Neutrophil (primary cell): ENCODE results near the gene DLX5.

ENCODE experiments used
- H3K27ac ChIP-seq: fragments of 200-600 bp; sonication (generic); 2 replicates; pipeline ENCODE4 v1.5.1; 2016; ENCODE audit warnings: mild to moderate bottlenecking, moderate library complexity
- H3K27me3 ChIP-seq: fragments of 200-600 bp; sonication (generic); 2 replicates; pipeline ENCODE4 v1.6.0; 2016; ENCODE audit warnings: mild to moderate bottlenecking
- H3K36me3 ChIP-seq: fragments of 200-600 bp; sonication (generic); 2 replicates; pipeline ENCODE4 v1.5.1; 2017
- H3K4me1 ChIP-seq, 2 experiments: fragments of 200-600 bp in 1 of 2; sonication (generic) in 1 of 2; 1 replicate in 1 of 2; 2 replicates in 1 of 2; pipeline versions ENCODE4 v1.5.1 to v1.6.1; 2013 to 2016; ENCODE audit warnings: low read depth in 1 of 2, low read length in 1 of 2, mild to moderate bottlenecking in 1 of 2, moderate library complexity in 1 of 2; ENCODE audit not compliant: control insufficient read depth in 1 of 2, insufficient read depth in 1 of 2
- H3K4me3 ChIP-seq, 2 experiments: fragments of 200-600 bp in 1 of 2; sonication (generic) in 1 of 2; 1 replicate in 1 of 2; 2 replicates in 1 of 2; pipeline ENCODE4 v1.5.1; 2013 to 2016; ENCODE audit warnings: low read depth in 1 of 2, low read length in 1 of 2, mild to moderate bottlenecking in 1 of 2, moderate library complexity in 1 of 2
- H3K9me3 ChIP-seq: fragments of 200-600 bp; sonication (generic); 2 replicates; pipeline ENCODE4 v1.5.1; 2016
- TF ChIP-seq, protein P1 (sequence below): fragments of 200-600 bp; sonication (generic); IDR thresholded peaks from 2 replicates; pipeline ENCODE4 v1.5.1; 2016; ENCODE audit warnings: antibody characterized with exemption

DLX5 gene

DNA sequence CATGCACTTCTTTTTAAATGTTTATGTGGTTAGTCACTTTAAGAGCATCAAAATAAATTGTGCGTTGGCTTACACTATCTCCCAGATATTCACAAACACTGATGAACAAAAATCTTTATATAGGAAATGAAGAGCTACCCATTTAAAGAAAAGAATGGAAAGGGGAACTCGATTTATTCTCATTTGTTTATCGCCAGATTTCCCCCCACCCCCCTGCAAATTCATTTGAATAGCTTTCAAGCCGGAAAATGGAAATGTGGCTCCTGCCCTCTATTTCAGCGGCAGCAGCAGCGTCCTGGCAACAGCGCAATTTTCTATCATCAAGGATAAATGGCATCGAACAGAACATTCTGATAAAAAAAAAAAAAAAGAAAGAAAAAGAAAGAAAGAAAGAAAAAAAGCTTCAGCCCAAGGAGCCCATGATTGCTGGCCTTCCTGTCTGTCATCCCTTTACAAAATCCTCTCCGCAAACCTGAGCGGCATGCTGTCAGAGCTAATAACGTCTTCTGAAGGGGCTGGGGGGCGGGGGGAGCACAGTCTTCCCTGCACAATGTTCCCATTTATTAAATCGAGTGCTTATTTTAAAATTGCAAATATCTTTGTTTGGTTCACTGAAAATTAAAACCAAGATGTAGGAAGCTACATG, 33.0 kb downstream of the DLX5 start:
- no peaks in the 10 kb centered on the region for H3K9me3 ChIP-seq
- TF ChIP-seq, protein P1, sequence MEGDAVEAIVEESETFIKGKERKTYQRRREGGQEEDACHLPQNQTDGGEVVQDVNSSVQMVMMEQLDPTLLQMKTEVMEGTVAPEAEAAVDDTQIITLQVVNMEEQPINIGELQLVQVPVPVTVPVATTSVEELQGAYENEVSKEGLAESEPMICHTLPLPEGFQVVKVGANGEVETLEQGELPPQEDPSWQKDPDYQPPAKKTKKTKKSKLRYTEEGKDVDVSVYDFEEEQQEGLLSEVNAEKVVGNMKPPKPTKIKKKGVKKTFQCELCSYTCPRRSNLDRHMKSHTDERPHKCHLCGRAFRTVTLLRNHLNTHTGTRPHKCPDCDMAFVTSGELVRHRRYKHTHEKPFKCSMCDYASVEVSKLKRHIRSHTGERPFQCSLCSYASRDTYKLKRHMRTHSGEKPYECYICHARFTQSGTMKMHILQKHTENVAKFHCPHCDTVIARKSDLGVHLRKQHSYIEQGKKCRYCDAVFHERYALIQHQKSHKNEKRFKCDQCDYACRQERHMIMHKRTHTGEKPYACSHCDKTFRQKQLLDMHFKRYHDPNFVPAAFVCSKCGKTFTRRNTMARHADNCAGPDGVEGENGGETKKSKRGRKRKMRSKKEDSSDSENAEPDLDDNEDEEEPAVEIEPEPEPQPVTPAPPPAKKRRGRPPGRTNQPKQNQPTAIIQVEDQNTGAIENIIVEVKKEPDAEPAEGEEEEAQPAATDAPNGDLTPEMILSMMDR, result no peak
- H3K27me3 ChIP-seq, result peaks cover 100% of the 10 kb centered on the region
- H3K4me3 ChIP-seq, result no peak overlapping the region
- no peaks in the 10 kb centered on the region for H3K4me1 ChIP-seq
- no peaks in the 10 kb centered on the region for H3K36me3 ChIP-seq
- H3K27ac ChIP-seq, result no peak overlapping the region

DNA sequence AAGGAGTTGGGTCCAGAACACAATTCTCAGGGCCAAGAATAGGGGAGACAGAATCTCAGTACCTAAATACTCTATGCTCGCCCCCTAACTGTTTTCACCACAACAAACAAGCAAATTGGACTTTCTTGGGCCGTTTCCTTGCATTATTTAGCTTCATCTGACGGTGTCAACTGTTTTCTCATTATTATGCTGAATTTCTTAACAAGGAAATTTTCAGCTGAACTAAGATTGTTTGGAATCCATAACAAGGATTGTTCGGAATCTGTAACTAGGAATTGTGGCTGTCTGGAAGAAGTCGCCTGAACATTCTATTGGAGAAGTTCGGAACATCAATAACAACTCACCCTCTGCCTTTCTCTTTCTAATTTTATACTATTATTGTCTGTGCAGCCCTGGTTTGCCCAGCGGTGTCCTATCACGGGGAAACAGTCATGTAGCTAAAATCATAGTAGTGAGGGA, 34.7 kb downstream of the DLX5 start:
- Histone ChIP-seq H3K36me3 (no peaks in the 10 kb centered on the region), H3K9me3 (no peaks in the 10 kb centered on the region), H3K4me1 (no peaks in the 10 kb centered on the region), H3K27ac (no peak overlapping the region), H3K4me3 (no peak overlapping the region), H3K27me3 (peaks cover 100% of the 10 kb centered on the region)
- TF ChIP-seq, protein P1, result no peak

DNA sequence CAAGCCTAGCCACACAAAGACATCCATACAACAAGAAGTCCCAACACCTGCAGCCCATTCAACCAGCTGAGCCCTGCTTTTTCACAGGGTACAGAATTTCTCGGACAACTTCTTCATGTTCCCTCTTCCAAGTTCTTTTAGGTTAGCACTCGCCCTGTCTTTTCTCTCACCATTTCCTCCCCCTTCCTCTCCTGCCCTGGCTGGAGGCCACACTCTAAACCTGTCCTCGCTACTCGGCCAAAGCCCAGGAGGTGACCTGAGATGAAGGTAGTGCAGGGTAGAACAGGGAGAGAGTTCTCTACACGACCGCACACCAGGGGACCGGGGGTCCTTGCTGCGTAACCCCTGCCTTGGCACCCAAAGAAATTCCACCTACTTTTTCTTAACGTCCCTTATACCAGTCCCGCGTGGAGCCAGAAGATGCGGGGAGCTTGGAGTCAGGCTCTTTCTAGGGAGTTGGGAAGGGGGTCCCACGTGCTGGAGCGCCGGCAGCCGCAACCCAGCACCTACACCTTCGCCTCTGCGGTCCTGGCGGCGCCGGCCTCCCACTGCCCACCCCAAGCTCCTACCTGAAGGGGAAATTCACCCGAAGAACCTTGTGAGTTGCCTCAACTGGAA, 35.3 kb downstream of the DLX5 start:
- Histone ChIP-seq H3K4me1 (no peaks in the 10 kb centered on the region), H3K4me3 (no peak overlapping the region), H3K9me3 (no peaks in the 10 kb centered on the region), H3K27me3 (peaks cover 94% of the 10 kb centered on the region), H3K36me3 (no peaks in the 10 kb centered on the region), H3K27ac (no peak overlapping the region)
- TF ChIP-seq, protein P1, result no peak

DNA sequence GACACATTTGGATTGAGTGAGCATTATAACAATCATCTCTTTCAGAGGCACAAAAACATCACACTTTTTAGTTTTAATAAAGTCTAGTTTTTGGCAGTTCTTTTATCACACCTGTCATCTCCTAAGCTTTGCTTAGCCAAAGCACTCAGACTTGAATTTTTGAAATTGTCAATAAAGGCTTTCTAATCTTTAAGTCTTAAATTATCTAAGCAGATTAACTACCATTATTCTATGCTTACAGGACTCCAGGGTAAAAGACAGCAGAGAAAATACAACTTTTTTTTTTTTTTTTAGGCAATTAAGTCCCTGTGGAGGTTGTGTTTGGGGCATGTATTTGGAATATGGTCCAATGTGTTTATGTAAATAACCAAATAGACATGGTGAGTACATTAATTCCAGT, 36.9 kb downstream of the DLX5 start:
- Histone ChIP-seq H3K27ac (no peak overlapping the region), H3K4me3 (no peak overlapping the region), H3K9me3 (no peaks in the 10 kb centered on the region), H3K36me3 (no peaks in the 10 kb centered on the region), H3K27me3 (peaks cover 87% of the 10 kb centered on the region), H3K4me1 (no peaks in the 10 kb centered on the region)
- TF ChIP-seq, protein P1, result no peak

DNA sequence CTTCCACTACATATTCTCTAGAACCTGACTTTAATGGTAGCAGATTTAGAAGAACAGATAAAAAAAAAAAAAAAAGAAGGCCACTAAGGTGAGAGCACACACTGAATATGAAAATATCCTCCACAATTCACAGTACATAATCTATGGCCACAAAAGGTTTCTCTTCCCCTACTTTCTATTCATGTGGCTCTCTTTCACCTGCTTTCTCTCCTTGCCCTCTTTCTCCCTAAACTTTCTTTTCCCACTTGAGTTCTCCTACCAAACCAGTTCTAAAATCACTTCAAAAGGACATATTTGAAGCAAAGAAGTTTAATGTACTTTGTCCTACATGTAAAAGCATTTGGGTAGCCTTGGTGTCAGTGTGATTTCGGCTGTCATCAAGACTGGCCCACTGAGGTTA, 37.7 kb downstream of the DLX5 start:
- TF ChIP-seq, protein P1, result no peak
- H3K27me3 ChIP-seq, result peaks cover 81% of the 10 kb centered on the region

More for the DNA sequence above, 37.7 kb downstream of the DLX5 start:
- no peaks in the 10 kb centered on the region for H3K9me3 ChIP-seq
- no peak overlapping the region for H3K27ac ChIP-seq
- H3K36me3 ChIP-seq, result no peaks in the 10 kb centered on the region
- H3K4me1 ChIP-seq, result no peaks in the 10 kb centered on the region
- H3K4me3 ChIP-seq, result no peak overlapping the region
